Fibroblast of lung (primary cell): ENCODE data around the gene RTF1. TPM values are rescaled to one million over a fixed set of nuclear protein-coding genes. Genes with fewer than 3 reads are reported as not detected.

Experiments used
- DNase-seq, 2 donors: peaks; one replicate each; pipeline versions ENCODE4 v3.0.0 to v3.0.0-alpha.2; 2010; ENCODE audit warnings: low read depth in 2 of 2
- H2AFZ ChIP-seq: 2 replicates; pipeline ENCODE4 v1.5.1; 2012; ENCODE audit warnings: low read length, control low read depth, inconsistent platforms
- H3K27ac ChIP-seq: 2 replicates; pipeline ENCODE4 v1.5.1; 2011; ENCODE audit warnings: low read length, control low read depth; ENCODE audit not compliant: insufficient read depth
- H3K27me3 ChIP-seq: 2 replicates; pipeline ENCODE4 v1.5.1; 2011; ENCODE audit warnings: mild to moderate bottlenecking, low read length; ENCODE audit not compliant: control insufficient read depth, insufficient read depth
- H3K36me3 ChIP-seq: 2 replicates; pipeline ENCODE4 v1.5.1; 2011; ENCODE audit warnings: low read length; ENCODE audit not compliant: control insufficient read depth, insufficient read depth
- H3K4me1 ChIP-seq: 2 replicates; pipeline ENCODE4 v1.5.1; 2011; ENCODE audit warnings: low read length; ENCODE audit not compliant: control insufficient read depth, insufficient read depth; ENCODE audit errors: extremely low read depth
- H3K4me2 ChIP-seq: 2 replicates; pipeline ENCODE4 v1.5.1; 2011; ENCODE audit warnings: low read length, control low read depth; ENCODE audit not compliant: insufficient read depth; ENCODE audit errors: extremely low read depth
- H3K4me3 ChIP-seq, 4 experiments: fragments of 200-600 bp in 1 of 4; sonication (generic) in 1 of 4; replicated peaks in 1 of 4; 2 replicates each; pipeline ENCODE4 v1.5.1; 2011 to 2016; ENCODE audit warnings: low read length in 4 of 4, low read depth in 3 of 4, mild to moderate bottlenecking in 3 of 4, control low read depth in 2 of 4, inconsistent platforms in 1 of 4, mixed read lengths in 1 of 4; ENCODE audit not compliant: insufficient read depth in 1 of 4; ENCODE audit errors: control extremely low read depth in 1 of 4
- H3K79me2 ChIP-seq: 2 replicates; pipeline ENCODE4 v1.5.1; 2012; ENCODE audit warnings: mild to moderate bottlenecking, low read length, inconsistent platforms; ENCODE audit not compliant: control insufficient read depth, insufficient read depth
- H3K9ac ChIP-seq: 2 replicates; pipeline ENCODE4 v1.5.1; 2011; ENCODE audit warnings: mild to moderate bottlenecking, low read length, control low read depth; ENCODE audit not compliant: insufficient read depth
- H3K9me3 ChIP-seq: 2 replicates; pipeline ENCODE4 v1.5.1; 2012; ENCODE audit warnings: low read depth, low read length; ENCODE audit not compliant: control insufficient read depth, insufficient read depth
- H4K20me1 ChIP-seq: 2 replicates; pipeline ENCODE4 v1.5.1; 2011; ENCODE audit warnings: low read length; ENCODE audit not compliant: control insufficient read depth, insufficient read depth; ENCODE audit errors: extremely low read depth
- EZH2 ChIP-seq: IDR thresholded peaks from 2 replicates; pipeline ENCODE4 v1.5.1; 2012; ENCODE audit warnings: low read length, control low read depth, mild to moderate bottlenecking; ENCODE audit errors: missing control alignments
- polyA plus RNA-seq, 2 donors: library from polyadenylated mRNA; depleted of rRNA in 1 of 2; stranded (reverse) in 1 of 2; unstranded in 1 of 2; fragments of >200 nt; gene quantifications; 2 replicates each; pipeline ENCODE4 v1.2.1, GENCODE V29; 2011 to 2012; ENCODE audit warnings: missing spikeins in 1 of 2
- total RNA-seq: library from RNA; depleted of rRNA; stranded (reverse); fragments of >200 nt; gene quantifications from 2 replicates; pipeline ENCODE4 v1.2.1, GENCODE V29; 2014
- TF ChIP-seq, protein P1 (sequence below), 2 donors: IDR thresholded peaks in 1 of 2; conservative IDR thresholded peaks in 1 of 2; 1 replicate in 1 of 2; 2 replicates in 1 of 2; pipeline ENCODE4 v1.5.1; 2011 to 2012; ENCODE audit warnings: low read length in 2 of 2, control low read depth in 1 of 2, inconsistent platforms in 1 of 2, low read depth in 1 of 2, mild to moderate bottlenecking in 1 of 2

RTF1 gene
- total and polyA plus RNA-seq, 2 donors (not counting 1 experiment from before 2014, with no cell fraction given), result 16.0 to 38.9 TPM

GRCh38 chr15:41495736-41496599 is 79.1 kb downstream of the RTF1 start:
- no peak overlapping the region for H2AFZ ChIP-seq

GRCh38 chr15:41498657-41499056 is 81.8 kb downstream of the RTF1 start:
- Histone ChIP-seq H4K20me1 (no peaks in the 10 kb centered on the region), H3K4me2 (no peak overlapping the region), H3K9ac (no peak overlapping the region), H3K36me3 (no peaks in the 10 kb centered on the region), H3K27me3 (peaks cover 8% of the 10 kb centered on the region), H3K4me1 (no peaks in the 10 kb centered on the region), H3K9me3 (no peaks in the 10 kb centered on the region), H3K4me3 (no peak overlapping the region), H2AFZ (no peak overlapping the region), H3K27ac (no peak overlapping the region), H3K79me2 (no peaks in the 10 kb centered on the region)
- TF ChIP-seq, protein P1, sequence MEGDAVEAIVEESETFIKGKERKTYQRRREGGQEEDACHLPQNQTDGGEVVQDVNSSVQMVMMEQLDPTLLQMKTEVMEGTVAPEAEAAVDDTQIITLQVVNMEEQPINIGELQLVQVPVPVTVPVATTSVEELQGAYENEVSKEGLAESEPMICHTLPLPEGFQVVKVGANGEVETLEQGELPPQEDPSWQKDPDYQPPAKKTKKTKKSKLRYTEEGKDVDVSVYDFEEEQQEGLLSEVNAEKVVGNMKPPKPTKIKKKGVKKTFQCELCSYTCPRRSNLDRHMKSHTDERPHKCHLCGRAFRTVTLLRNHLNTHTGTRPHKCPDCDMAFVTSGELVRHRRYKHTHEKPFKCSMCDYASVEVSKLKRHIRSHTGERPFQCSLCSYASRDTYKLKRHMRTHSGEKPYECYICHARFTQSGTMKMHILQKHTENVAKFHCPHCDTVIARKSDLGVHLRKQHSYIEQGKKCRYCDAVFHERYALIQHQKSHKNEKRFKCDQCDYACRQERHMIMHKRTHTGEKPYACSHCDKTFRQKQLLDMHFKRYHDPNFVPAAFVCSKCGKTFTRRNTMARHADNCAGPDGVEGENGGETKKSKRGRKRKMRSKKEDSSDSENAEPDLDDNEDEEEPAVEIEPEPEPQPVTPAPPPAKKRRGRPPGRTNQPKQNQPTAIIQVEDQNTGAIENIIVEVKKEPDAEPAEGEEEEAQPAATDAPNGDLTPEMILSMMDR (conservative IDR thresholded peaks at IDR 0.05 in 1 of 2, IDR thresholded peaks at IDR 0.05 in 1 of 2; ENCODE audit: low read depth in 1 of 2, low read length in 2 of 2), result no peak
- no peak for TF ChIP-seq EZH2
- DNase-seq, result no peak

More at GRCh38 chr15:41495736-41496599, 79.1 kb downstream of the RTF1 start:
- no peak overlapping the region for H3K27ac ChIP-seq
- no peaks in the 10 kb centered on the region for H3K9me3 ChIP-seq
- no peaks in the 10 kb centered on the region for H4K20me1 ChIP-seq
- H3K4me3 ChIP-seq, result no peak overlapping the region
- peaks cover 15% of the 10 kb centered on the region for H3K4me1 ChIP-seq
- no peak for DNase-seq
- no peaks in the 10 kb centered on the region for H3K36me3 ChIP-seq
- H3K9ac ChIP-seq, result no peak overlapping the region
- no peaks in the 10 kb centered on the region for H3K27me3 ChIP-seq
- no peak for TF ChIP-seq EZH2
- TF ChIP-seq, protein P1 (conservative IDR thresholded peaks at IDR 0.05 in 1 of 2, IDR thresholded peaks at IDR 0.05 in 1 of 2; ENCODE audit: low read depth in 1 of 2, low read length in 2 of 2), result no peak
- no peaks in the 10 kb centered on the region for H3K79me2 ChIP-seq
- H3K4me2 ChIP-seq, result no peak overlapping the region

DNA sequence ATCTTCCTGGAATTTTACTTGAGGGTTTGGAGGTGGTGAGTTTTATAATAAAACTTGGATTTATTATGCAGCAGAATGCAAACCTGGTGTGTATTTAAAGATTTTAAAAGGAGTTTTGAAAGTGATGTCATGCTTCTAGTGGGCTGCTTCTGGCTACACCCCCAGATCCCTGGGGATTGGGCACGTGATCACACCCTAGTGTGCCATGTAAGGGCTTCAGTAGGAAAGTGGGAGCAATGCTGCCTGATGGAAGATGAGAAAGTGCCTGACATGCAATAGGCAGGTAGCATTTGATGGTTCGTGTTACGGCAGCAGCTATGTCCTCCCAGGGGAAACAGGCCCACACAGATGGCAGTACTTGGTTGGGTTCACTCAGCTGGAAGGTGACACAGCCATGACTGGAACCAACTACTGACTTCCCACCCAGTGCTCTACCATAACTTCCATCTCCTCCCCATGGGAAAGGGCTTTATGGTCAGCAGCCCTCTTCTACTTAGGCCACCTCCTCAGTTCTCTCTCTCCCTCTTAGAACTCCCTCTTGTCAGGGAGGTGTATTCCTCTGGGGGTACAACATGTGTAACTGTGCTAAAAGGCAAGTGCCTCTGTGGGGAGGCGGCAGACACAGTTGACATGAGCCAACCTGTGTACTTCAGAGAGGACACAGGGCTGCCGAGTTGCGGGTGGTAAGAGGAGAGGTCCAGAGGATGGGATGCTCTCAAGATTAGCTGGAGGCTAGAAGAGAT is 82.4 kb downstream of the RTF1 start:
- Histone ChIP-seq H3K4me2 (no peak overlapping the region), H4K20me1 (no peaks in the 10 kb centered on the region), H3K27ac (no peak overlapping the region), H3K9me3 (no peaks in the 10 kb centered on the region), H3K36me3 (no peaks in the 10 kb centered on the region), H2AFZ (no peak overlapping the region), H3K9ac (no peak overlapping the region), H3K4me1 (no peaks in the 10 kb centered on the region), H3K4me3 (no peak overlapping the region), H3K27me3 (peaks cover 8% of the 10 kb centered on the region), H3K79me2 (no peaks in the 10 kb centered on the region)
- no peak for DNase-seq
- TF ChIP-seq EZH2, result no peak
- TF ChIP-seq, protein P1 (conservative IDR thresholded peaks at IDR 0.05 in 1 of 2, IDR thresholded peaks at IDR 0.05 in 1 of 2; ENCODE audit: low read depth in 1 of 2, low read length in 2 of 2), result no peak
